GM12878 (cell line): ENCODE results near the gene HOXA2.

Experiments used
- CTCF ChIP-seq, 3 experiments: IDR thresholded peaks in 2 of 3; conservative IDR thresholded peaks in 1 of 3; 2 replicates each; pipeline ENCODE4 v1.5.1; 2011; ENCODE audit warnings: low read depth in 3 of 3, low read length in 3 of 3, mild to moderate bottlenecking in 3 of 3, control low read depth in 2 of 3, moderate library complexity in 2 of 3, inconsistent platforms in 1 of 3, mixed read lengths in 1 of 3; ENCODE audit not compliant: control insufficient read depth in 2 of 3, insufficient read depth in 1 of 3; ENCODE audit errors: extremely low read depth in 1 of 3
- E2F4 ChIP-seq: IDR thresholded peaks from 2 replicates; pipeline ENCODE4 v1.6.1; 2012; ENCODE audit warnings: low read depth, low read length, improper control_type of control experiment
- EGR1 ChIP-seq, 2 experiments: IDR thresholded peaks; 1 replicate in 1 of 2; 2 replicates in 1 of 2; pipeline ENCODE4 v1.6.1; 2011 to 2012; ENCODE audit warnings: low read depth in 2 of 2, low read length in 2 of 2, borderline replicate concordance in 1 of 2, mild to moderate bottlenecking in 1 of 2, moderate library complexity in 1 of 2
- ELK1 ChIP-seq: IDR thresholded peaks from 2 replicates; pipeline ENCODE4 v1.6.1; 2012; ENCODE audit warnings: low read depth, low read length, improper control_type of control experiment
- EZH2 ChIP-seq: IDR thresholded peaks from 2 replicates; pipeline ENCODE4 v1.6.1; 2012; ENCODE audit warnings: low read depth, mild to moderate bottlenecking, control low read depth, inconsistent platforms, low read length, borderline replicate concordance; ENCODE audit not compliant: control insufficient read depth
- MAX ChIP-seq: IDR thresholded peaks from 2 replicates; pipeline ENCODE4 v1.6.1; 2012; ENCODE audit warnings: low read depth, low read length, improper control_type of control experiment
- MEF2A ChIP-seq: IDR thresholded peaks from 2 replicates; pipeline ENCODE4 v1.6.1; 2011; ENCODE audit warnings: low read depth, mild to moderate bottlenecking, low read length, moderate library complexity; ENCODE audit not compliant: insufficient read depth
- POLR2AphosphoS2 ChIP-seq: IDR thresholded peaks from 2 replicates; pipeline ENCODE4 v1.6.1; 2011; ENCODE audit warnings: low read depth, mild to moderate bottlenecking, low read length, improper control_type of control experiment, moderate library complexity
- RELA ChIP-seq: fragments of 450-650 bp; IDR thresholded peaks from 2 replicates; pipeline ENCODE4 v1.8.0; 2014; ENCODE audit warnings: borderline replicate concordance; ENCODE audit not compliant: partially characterized antibody
- RFX5 ChIP-seq: IDR thresholded peaks from 2 replicates; pipeline ENCODE4 v1.6.1; 2011; ENCODE audit warnings: low read depth, low read length, improper control_type of control experiment
- SIN3A ChIP-seq: IDR thresholded peaks from 2 replicates; pipeline ENCODE4 v1.6.1; 2012; ENCODE audit warnings: low read depth, low read length, improper control_type of control experiment
- SP1 ChIP-seq: IDR thresholded peaks from one replicate; pipeline ENCODE4 v1.6.1; 2011; ENCODE audit warnings: low read depth, low read length
- ZBTB40 ChIP-seq: fragments of 450-650 bp; IDR thresholded peaks from 2 replicates; pipeline ENCODE4 v1.6.1; 2016; ENCODE audit warnings: mild to moderate bottlenecking, moderate library complexity, borderline replicate concordance
- ZNF217 ChIP-seq: fragments of 450-650 bp; IDR thresholded peaks from 2 replicates; pipeline ENCODE4 v1.6.1; 2017; ENCODE audit warnings: antibody characterized with exemption, mild to moderate bottlenecking

- no peak for TF ChIP-seq POLR2AphosphoS2
- no peak for TF ChIP-seq MEF2A
- TF ChIP-seq CTCF (IDR thresholded peaks at IDR 0.05 in 2 of 3, conservative IDR thresholded peaks at IDR 0.05 in 1 of 3; ENCODE audit: control insufficient read depth in 2 of 3, extremely low read depth in 1 of 3, insufficient read depth in 1 of 3, low read depth in 3 of 3, low read length in 3 of 3) = no peak
- no peak for TF ChIP-seq RFX5
- TF ChIP-seq EZH2 = no peak
- TF ChIP-seq ELK1 = no peak
- no peak for TF ChIP-seq MAX
- TF ChIP-seq ZNF217 = no peak
- TF ChIP-seq RELA = no peak
- TF ChIP-seq EGR1 (IDR thresholded peaks at IDR 0.05; ENCODE audit: borderline replicate concordance in 1 of 2, low read depth in 2 of 2, low read length in 2 of 2) = no peak
- TF ChIP-seq E2F4 = no peak
- no peak for TF ChIP-seq SIN3A
- no peak for TF ChIP-seq SP1
- TF ChIP-seq ZBTB40 = no peak
These were observed 2.8 kb downstream of the HOXA2 start for GRCh38 chr7:27099453-27100370.
